T-cell (primary cell): ENCODE results near the gene PCDH9. TPM values are rescaled to one million over a fixed set of nuclear protein-coding genes. Genes with fewer than 3 reads are reported as not detected.
"Not testable (repeated sequence)": the region's sequence is repeated elsewhere in the genome, so short reads cannot be mapped to it uniquely, and the experiment has no call there.

Source experiments
- ATAC-seq, 4 experiments: fragments of 200-7000 bp in 3 of 4; fragments of 150-1000 bp in 1 of 4; cut with Tn5 transposase; replicated peaks in 1 of 4; 1 replicate in 3 of 4; 2 replicates in 1 of 4; pipeline ENCODE4 v1.10.0; 2021; ENCODE audit warnings: moderate library complexity in 3 of 4, mild to moderate bottlenecking in 2 of 4, moderate number of reproducible peaks in 1 of 4
- CTCF ChIA-PET, 2 donors: fragments of 300-600 bp; sonication (Branson Sonifier 250); formaldehyde crosslinking; loops; one replicate each; lab custom pipeline; 2022; ENCODE audit warnings: antibody characterized with exemption in 2 of 2; lab: Charles Lee
- POLR2A ChIA-PET, 2 donors: fragments of 300-600 bp; sonication (Branson Sonifier 250); formaldehyde crosslinking; loops; one replicate each; lab custom pipeline; 2022; ENCODE audit warnings: antibody characterized with exemption in 2 of 2; lab: Charles Lee
- DNase-seq, 35 experiments: peaks; one replicate each; pipeline versions ENCODE4 v3.0.0 to v3.0.0-alpha.2; 2013 to 2023
- H3K27ac ChIP-seq: one replicate; pipeline ENCODE4 v1.5.1; 2013; ENCODE audit warnings: low read length
- H3K27me3 ChIP-seq, 2 experiments: replicated peaks in 1 of 2; 1 replicate in 1 of 2; 2 replicates in 1 of 2; pipeline versions ENCODE4 v1.6.1 to v1.7.0; 2013; ENCODE audit warnings: low read length in 1 of 2, mixed read lengths in 1 of 2; ENCODE audit not compliant: control insufficient read depth in 2 of 2, insufficient read depth in 2 of 2; ENCODE audit errors: extremely low read depth in 1 of 2
- H3K36me3 ChIP-seq, 2 donors: 1 replicate in 1 of 2; 2 replicates in 1 of 2; pipeline versions ENCODE4 v1.6.1 to v1.7.0; 2013; ENCODE audit warnings: low read length in 1 of 2; ENCODE audit not compliant: control insufficient read depth in 2 of 2, insufficient read depth in 1 of 2; ENCODE audit errors: extremely low read depth in 1 of 2
- H3K4me1 ChIP-seq, 2 experiments: 1 replicate in 1 of 2; 2 replicates in 1 of 2; pipeline versions ENCODE4 v1.6.1 to v1.7.0; 2013; ENCODE audit warnings: low read length in 2 of 2, mixed read lengths in 1 of 2; ENCODE audit not compliant: insufficient read depth in 2 of 2, control insufficient read depth in 1 of 2; ENCODE audit errors: extremely low read depth in 1 of 2
- H3K4me3 ChIP-seq, 2 donors: 1 replicate in 1 of 2; 2 replicates in 1 of 2; pipeline versions ENCODE4 v1.5.1 to v1.7.0; 2013; ENCODE audit warnings: mild to moderate bottlenecking in 2 of 2, low read length in 1 of 2, moderate library complexity in 1 of 2; ENCODE audit not compliant: control insufficient read depth in 1 of 2; ENCODE audit errors: extremely low read depth in 1 of 2
- H3K9me3 ChIP-seq: 2 replicates; pipeline ENCODE4 v1.7.0; 2013
- H3K27ac Mint-ChIP-seq, 2 donors: one replicate each; pipeline ENCODE4 v1.8.0; 2020 to 2021; ENCODE audit warnings: mild to moderate bottlenecking in 2 of 2, mixed read lengths in 2 of 2
- H3K27me3 Mint-ChIP-seq, 2 donors: one replicate each; pipeline ENCODE4 v1.8.0; 2021 to 2022; ENCODE audit warnings: mixed read lengths in 2 of 2
- H3K36me3 Mint-ChIP-seq: one replicate; pipeline ENCODE4 v1.8.0; 2021; ENCODE audit warnings: mixed read lengths
- H3K4me1 Mint-ChIP-seq, 3 donors: one replicate each; pipeline ENCODE4 v1.8.0; 2020 to 2022; ENCODE audit warnings: mixed read lengths in 3 of 3, mild to moderate bottlenecking in 1 of 3
- H3K4me3 Mint-ChIP-seq, 3 donors: one replicate each; pipeline ENCODE4 v1.8.0; 2020 to 2022; ENCODE audit warnings: mild to moderate bottlenecking in 3 of 3, mixed read lengths in 3 of 3, moderate library complexity in 3 of 3
- H3K9me3 Mint-ChIP-seq, 3 donors: one replicate each; pipeline ENCODE4 v1.8.0; 2020 to 2022; ENCODE audit warnings: mixed read lengths in 3 of 3
- WGBS: methylation state at CpG from one replicate; pipeline ENCODE4 v1.1.5; 2013; ENCODE audit warnings: missing lambda C conversion rate; ENCODE audit not compliant: insufficient coverage; 5-methylcytosine and 5-hydroxymethylcytosine counted together
- total RNA-seq, 35 experiments: library from RNA in 6 of 35; stranded (reverse) in 6 of 35; fragments of 120-200 nt in 1 of 35; gene quantifications; one replicate each; pipeline versions ENCODE4 v1.2.1 to v1.2.4 and lab custom pipeline; 2013 to 2026

The PCDH9 gene
- total RNA-seq, 5 donors from 2014 or later (not counting 1 experiment from before 2014, with no cell fraction given): 0.38 to 1.3 (median 0.53) TPM

- no peaks in the 10 kb centered on the region for H3K27me3 Mint-ChIP-seq
- no peak overlapping the region for H3K27ac Mint-ChIP-seq
- ChIA-PET CTCF (no interaction called here), POLR2A (no interaction called here)
- H3K27ac ChIP-seq: no peak overlapping the region
- H3K27me3 ChIP-seq: no peaks in the 10 kb centered on the region
- H3K9me3 Mint-ChIP-seq: peaks cover 3 to 13% (median 10%) of the 10 kb centered on the region in 3 donors
- no peak for DNase-seq
- no peak overlapping the region for H3K4me3 ChIP-seq
- H3K4me3 Mint-ChIP-seq: no peak overlapping the region
- no peaks in the 10 kb centered on the region for H3K4me1 Mint-ChIP-seq
- no peaks in the 10 kb centered on the region for H3K36me3 Mint-ChIP-seq
- H3K9me3 ChIP-seq: no peaks in the 10 kb centered on the region
- no peaks in the 10 kb centered on the region for H3K4me1 ChIP-seq
- H3K36me3 ChIP-seq: no peaks in the 10 kb centered on the region
- no peak for ATAC-seq
Measured at GRCh38 chr13:66301482-66301881, 928.7 kb downstream of the PCDH9 start.

GRCh38 chr13:66301006-66301405, 929.1 kb downstream of the PCDH9 start:
- no peak overlapping the region for H3K27ac Mint-ChIP-seq
- H3K36me3 Mint-ChIP-seq: no peaks in the 10 kb centered on the region
- no CpG with 5 or more reads among the region's 1 CpG for WGBS
- ATAC-seq (no peak), DNase-seq (no peak)
- ChIA-PET CTCF (no interaction called here), POLR2A (no interaction called here)
- Histone ChIP-seq H3K4me3 (no peak overlapping the region), H3K36me3 (no peaks in the 10 kb centered on the region), H3K4me1 (no peaks in the 10 kb centered on the region), H3K27me3 (no peaks in the 10 kb centered on the region), H3K9me3 (no peaks in the 10 kb centered on the region), H3K27ac (no peak overlapping the region)
- no peaks in the 10 kb centered on the region for H3K4me1 Mint-ChIP-seq
- H3K27me3 Mint-ChIP-seq: no peaks in the 10 kb centered on the region
- H3K9me3 Mint-ChIP-seq: peaks cover 3 to 15% (median 13%) of the 10 kb centered on the region in 3 donors
- no peak overlapping the region for H3K4me3 Mint-ChIP-seq

GRCh38 chr13:66296875-66297274, 933.3 kb downstream of the PCDH9 start:
- Mint-ChIP-seq H3K36me3 (no peaks in the 10 kb centered on the region), H3K27me3 (no peaks in the 10 kb centered on the region), H3K27ac (no peak overlapping the region), H3K4me1 (no peaks in the 10 kb centered on the region), H3K4me3 (no peak overlapping the region), H3K9me3 (peaks cover 3 to 24% (median 9%) of the 10 kb centered on the region in 3 donors)
- no peak for DNase-seq
- Histone ChIP-seq H3K36me3 (no peaks in the 10 kb centered on the region), H3K4me1 (no peaks in the 10 kb centered on the region), H3K27me3 (no peaks in the 10 kb centered on the region), H3K9me3 (no peaks in the 10 kb centered on the region), H3K27ac (no peak overlapping the region), H3K4me3 (no peak overlapping the region)
- WGBS: no CpG with 5 or more reads among the region's 1 CpG
- no peak for ATAC-seq
- ChIA-PET POLR2A (no interaction called here), CTCF (no interaction called here)

GRCh38 chr13:66296328-66296727, 933.8 kb downstream of the PCDH9 start:
- Mint-ChIP-seq H3K36me3 (no peaks in the 10 kb centered on the region), H3K27ac (no peak overlapping the region), H3K9me3 (peaks cover 3 to 24% (median 9%) of the 10 kb centered on the region in 3 donors), H3K27me3 (no peaks in the 10 kb centered on the region), H3K4me3 (no peak overlapping the region), H3K4me1 (no peaks in the 10 kb centered on the region)
- Histone ChIP-seq H3K4me1 (no peaks in the 10 kb centered on the region), H3K4me3 (no peak overlapping the region), H3K27ac (no peak overlapping the region), H3K9me3 (no peaks in the 10 kb centered on the region), H3K27me3 (no peaks in the 10 kb centered on the region), H3K36me3 (no peaks in the 10 kb centered on the region)
- ChIA-PET CTCF (no interaction called here), POLR2A (no interaction called here)
- ATAC-seq (no peak), DNase-seq (no peak)

- CTCF ChIA-PET, ATAC-seq, H3K9me3 ChIP-seq, H3K4me3 ChIP-seq, H3K27me3 Mint-ChIP-seq, H3K4me1 Mint-ChIP-seq, H3K4me3 Mint-ChIP-seq, H3K27ac ChIP-seq, H3K4me1 ChIP-seq, H3K27ac Mint-ChIP-seq, H3K36me3 ChIP-seq, H3K27me3 ChIP-seq, H3K36me3 Mint-ChIP-seq, DNase-seq, POLR2A ChIA-PET: not testable (repeated sequence)
- H3K9me3 Mint-ChIP-seq: peaks cover 29 to 32% (median 30%) of the 10 kb centered on the region in 3 donors
- no CpG with 5 or more reads among the region's 5 CpGs for whole genome bisulfite sequencing
Measured at GRCh38 chr13:66286806-66287205, 943.3 kb downstream of the PCDH9 start.

- Mint-ChIP-seq H3K4me1 (no peaks in the 10 kb centered on the region), H3K4me3 (no peak overlapping the region), H3K27me3 (no peaks in the 10 kb centered on the region), H3K9me3 (peaks cover 13 to 23% (median 15%) of the 10 kb centered on the region in 3 donors), H3K36me3 (no peaks in the 10 kb centered on the region), H3K27ac (no peak overlapping the region)
- no CpG with 5 or more reads among the region's 1 CpG for WGBS
- ChIA-PET POLR2A (no interaction called here), CTCF (no interaction called here)
- H3K27me3 ChIP-seq: no peaks in the 10 kb centered on the region
- no peak for DNase-seq
- ATAC-seq: no peak
- no peak overlapping the region for H3K27ac ChIP-seq
- H3K9me3 ChIP-seq: no peaks in the 10 kb centered on the region
- H3K36me3 ChIP-seq: no peaks in the 10 kb centered on the region
- H3K4me1 ChIP-seq: no peaks in the 10 kb centered on the region
- H3K4me3 ChIP-seq: no peak overlapping the region
Measured at GRCh38 chr13:66275416-66275815, 954.7 kb downstream of the PCDH9 start.

- Mint-ChIP-seq H3K27me3 (no peaks in the 10 kb centered on the region), H3K36me3 (no peaks in the 10 kb centered on the region), H3K9me3 (peaks cover 7 to 19% (median 16%) of the 10 kb centered on the region in 3 donors), H3K27ac (no peak overlapping the region), H3K4me1 (no peaks in the 10 kb centered on the region), H3K4me3 (no peak overlapping the region)
- Histone ChIP-seq H3K27ac (no peak overlapping the region), H3K36me3 (no peaks in the 10 kb centered on the region), H3K4me3 (no peak overlapping the region), H3K27me3 (no peaks in the 10 kb centered on the region), H3K4me1 (no peaks in the 10 kb centered on the region), H3K9me3 (no peaks in the 10 kb centered on the region)
- ATAC-seq: no peak
- ChIA-PET POLR2A (no interaction called here), CTCF (no interaction called here)
- no peak for DNase-seq
- WGBS: no CpG with 5 or more reads among the region's 1 CpG
Measured at GRCh38 chr13:66273011-66273410, 957.1 kb downstream of the PCDH9 start.
